WERI-Rb-1 (cell line): ENCODE data around the gene KCTD21.

Experiments
- DNase-seq: peaks from one replicate; pipeline ENCODE4 v3.0.0-alpha.2; 2020
- H3K27ac ChIP-seq: fragments of 250-450 bp; sonication (Bioruptor Pico); 2 replicates; pipeline ENCODE4 v1.5.1; 2020; ENCODE audit warnings: mild to moderate bottlenecking, moderate library complexity
- H3K27me3 ChIP-seq: fragments of 250-450 bp; sonication (Bioruptor Pico); 2 replicates; pipeline ENCODE4 v1.5.1; 2021; ENCODE audit warnings: mild to moderate bottlenecking, low read depth, moderate library complexity; ENCODE audit not compliant: insufficient read depth, severe bottlenecking
- H3K36me3 ChIP-seq: fragments of 250-450 bp; sonication (Bioruptor Pico); 2 replicates; pipeline ENCODE4 v1.5.1; 2020; ENCODE audit warnings: mild to moderate bottlenecking, moderate library complexity
- H3K4me3 ChIP-seq: 2 replicates; pipeline ENCODE4 v1.5.1; 2011; ENCODE audit warnings: low read depth, mild to moderate bottlenecking, control low read depth, low read length
- H3K9me3 ChIP-seq: fragments of 250-450 bp; sonication (Bioruptor Pico); 2 replicates; pipeline ENCODE4 v1.5.1; 2021; ENCODE audit warnings: mild to moderate bottlenecking, moderate library complexity; ENCODE audit not compliant: severe bottlenecking
- TF ChIP-seq, protein P1 (sequence below): IDR thresholded peaks from 2 replicates; pipeline ENCODE4 v1.5.1; 2011; ENCODE audit warnings: low read depth, mild to moderate bottlenecking, control low read depth, inconsistent platforms, low read length

The KCTD21 gene

DNA sequence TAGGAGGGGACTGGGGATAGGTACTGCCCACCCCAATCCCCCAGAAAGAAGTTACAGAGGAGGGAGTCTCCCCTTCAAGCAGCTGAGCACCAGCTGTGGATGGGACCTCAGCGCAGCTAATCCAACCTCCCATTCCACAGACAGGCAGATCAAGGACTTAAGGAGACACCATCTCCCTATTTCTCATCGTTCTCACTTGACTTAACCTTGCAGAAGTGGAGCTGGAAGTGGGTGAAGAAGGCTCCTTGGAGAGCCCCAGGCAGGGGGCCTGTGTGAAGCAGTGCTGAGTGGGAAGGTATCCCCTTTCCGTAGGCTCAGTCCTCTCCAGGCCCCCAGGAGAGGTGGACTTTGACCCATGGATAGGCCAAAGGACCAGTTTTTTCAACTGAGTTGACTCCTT, 27.6 kb upstream of the KCTD21 start:
- H3K36me3 ChIP-seq: peaks cover 16% of the 10 kb centered on the region
- TF ChIP-seq, protein P1, sequence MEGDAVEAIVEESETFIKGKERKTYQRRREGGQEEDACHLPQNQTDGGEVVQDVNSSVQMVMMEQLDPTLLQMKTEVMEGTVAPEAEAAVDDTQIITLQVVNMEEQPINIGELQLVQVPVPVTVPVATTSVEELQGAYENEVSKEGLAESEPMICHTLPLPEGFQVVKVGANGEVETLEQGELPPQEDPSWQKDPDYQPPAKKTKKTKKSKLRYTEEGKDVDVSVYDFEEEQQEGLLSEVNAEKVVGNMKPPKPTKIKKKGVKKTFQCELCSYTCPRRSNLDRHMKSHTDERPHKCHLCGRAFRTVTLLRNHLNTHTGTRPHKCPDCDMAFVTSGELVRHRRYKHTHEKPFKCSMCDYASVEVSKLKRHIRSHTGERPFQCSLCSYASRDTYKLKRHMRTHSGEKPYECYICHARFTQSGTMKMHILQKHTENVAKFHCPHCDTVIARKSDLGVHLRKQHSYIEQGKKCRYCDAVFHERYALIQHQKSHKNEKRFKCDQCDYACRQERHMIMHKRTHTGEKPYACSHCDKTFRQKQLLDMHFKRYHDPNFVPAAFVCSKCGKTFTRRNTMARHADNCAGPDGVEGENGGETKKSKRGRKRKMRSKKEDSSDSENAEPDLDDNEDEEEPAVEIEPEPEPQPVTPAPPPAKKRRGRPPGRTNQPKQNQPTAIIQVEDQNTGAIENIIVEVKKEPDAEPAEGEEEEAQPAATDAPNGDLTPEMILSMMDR: no peak
- no peaks in the 10 kb centered on the region for H3K27me3 ChIP-seq
- DNase-seq: no peak
- no peak overlapping the region for H3K27ac ChIP-seq
- no peaks in the 10 kb centered on the region for H3K9me3 ChIP-seq
- H3K4me3 ChIP-seq: no peak overlapping the region

DNA sequence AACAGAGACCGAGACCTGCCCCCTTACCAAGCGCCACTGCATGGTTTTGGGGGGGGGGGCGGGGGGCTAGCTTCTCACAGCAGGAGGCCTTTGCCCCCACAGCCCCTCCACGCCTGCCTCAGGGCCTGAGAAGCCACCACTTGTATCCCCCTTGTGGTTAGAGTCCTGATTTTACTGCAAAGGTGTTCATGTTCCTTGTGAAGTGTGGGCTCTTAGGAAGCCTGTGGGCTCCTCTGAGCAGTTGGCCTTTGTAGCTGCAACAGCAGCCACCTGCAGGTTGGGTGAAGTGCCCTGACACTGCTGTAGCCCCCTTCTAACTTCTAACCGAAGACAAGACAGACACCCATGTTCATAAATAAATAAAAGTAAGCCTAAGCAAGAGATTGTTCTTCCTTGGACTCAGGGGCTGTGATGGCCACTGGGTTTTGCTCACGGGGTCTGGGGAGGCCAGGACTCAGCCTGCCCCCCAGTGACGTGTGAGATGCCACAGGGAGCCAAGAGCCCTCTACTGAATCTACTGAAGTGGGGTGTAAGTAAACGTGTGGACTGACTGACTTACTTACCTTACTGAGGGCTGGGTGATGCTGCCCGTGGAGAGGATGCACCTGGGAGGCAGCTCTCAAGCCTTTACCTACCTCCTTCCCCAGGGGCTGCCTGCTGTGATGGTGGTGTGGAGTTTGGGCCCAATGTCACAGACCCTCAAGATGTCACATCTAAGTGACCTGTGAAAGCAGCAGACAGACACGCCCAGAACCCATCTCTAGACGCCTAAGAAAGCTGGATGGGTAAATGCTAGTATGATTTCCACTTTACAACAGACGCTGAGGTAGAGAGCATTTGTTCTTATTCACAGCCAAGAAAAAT, 26.1 kb upstream of the KCTD21 start:
- DNase-seq: no peak
- Histone ChIP-seq H3K36me3 (peaks cover 24% of the 10 kb centered on the region), H3K9me3 (no peaks in the 10 kb centered on the region), H3K27ac (no peak overlapping the region), H3K27me3 (no peaks in the 10 kb centered on the region), H3K4me3 (no peak overlapping the region)
- TF ChIP-seq, protein P1: no peak

DNA sequence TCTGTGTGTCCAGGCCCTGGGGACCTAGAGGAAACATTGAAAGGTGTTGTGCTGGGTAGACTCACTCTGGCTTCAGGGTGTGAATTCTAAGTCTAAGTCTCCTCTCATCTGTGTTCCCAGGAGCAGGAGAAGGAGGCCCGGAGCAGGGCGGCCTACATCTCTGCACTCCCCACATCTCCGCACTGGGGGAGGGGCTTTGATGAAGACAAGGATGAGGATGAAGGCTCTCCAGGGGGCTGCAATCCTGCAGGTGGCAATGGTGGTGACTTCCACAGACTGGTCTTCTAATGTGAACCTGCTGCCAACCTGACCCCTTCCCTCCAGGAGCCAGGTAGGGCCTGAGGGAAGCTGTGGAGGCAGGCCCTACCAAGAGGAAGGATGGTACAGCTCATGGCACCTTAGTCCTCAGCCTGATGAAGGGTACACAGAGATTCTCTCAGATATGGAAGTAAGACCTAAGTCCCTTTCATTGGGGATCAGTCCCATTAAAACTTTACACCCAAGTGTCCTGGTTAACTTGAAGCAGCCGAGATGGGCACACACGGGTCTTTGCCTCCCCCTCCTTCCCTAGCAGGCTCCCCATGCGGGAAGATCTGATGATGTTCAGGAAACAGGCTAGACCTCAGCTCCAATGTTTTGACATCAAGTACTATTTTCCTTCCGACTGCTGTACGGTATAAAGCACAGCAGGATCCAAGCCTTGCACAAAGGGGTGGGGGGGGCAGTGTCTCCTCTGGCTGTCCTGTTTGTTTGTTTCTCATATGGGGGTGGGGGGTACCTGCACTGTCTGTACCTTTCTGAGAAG, 25.3 kb upstream of the KCTD21 start:
- Histone ChIP-seq H3K4me3 (no peak overlapping the region), H3K9me3 (no peaks in the 10 kb centered on the region), H3K27me3 (no peaks in the 10 kb centered on the region), H3K36me3 (peaks cover 27% of the 10 kb centered on the region), H3K27ac (no peak overlapping the region)
- TF ChIP-seq, protein P1: no peak
- no peak for DNase-seq

DNA sequence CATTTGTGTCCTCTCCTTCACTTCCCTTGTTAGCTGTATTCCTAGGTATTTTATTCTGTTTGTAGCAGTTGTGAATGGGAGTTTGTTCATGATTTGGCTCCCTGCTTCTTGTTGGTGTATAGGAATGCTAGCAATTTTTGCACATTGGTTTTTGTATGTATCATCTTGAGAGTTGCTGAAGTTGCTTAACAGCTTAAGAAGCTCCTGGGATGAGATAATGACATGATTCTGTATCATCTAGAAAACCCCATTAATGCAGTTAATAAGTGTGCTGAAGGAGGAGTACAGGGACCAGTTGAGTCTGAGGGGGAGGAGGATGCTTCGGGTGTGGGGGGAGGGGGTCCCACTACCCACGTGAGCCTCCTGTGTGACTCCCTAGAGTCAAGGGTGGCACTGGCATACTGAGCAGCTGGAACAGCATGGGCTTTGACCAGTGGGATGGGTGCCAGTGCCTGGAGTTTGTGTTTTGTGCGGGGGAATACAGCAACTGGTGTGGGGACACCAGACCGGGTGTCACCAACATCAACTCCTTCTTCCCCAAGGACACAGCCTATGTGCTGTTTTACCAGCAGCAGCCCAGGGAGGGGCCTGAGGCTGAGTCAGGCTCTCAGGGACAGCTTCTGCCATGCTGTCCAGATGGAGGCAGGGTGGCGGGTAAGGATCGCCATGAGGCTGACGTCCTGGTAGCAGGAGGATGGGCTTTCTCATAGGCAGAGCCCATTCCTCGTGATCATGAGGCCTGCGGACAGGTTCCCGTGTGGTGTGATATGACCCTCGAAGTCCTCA, 24.4 kb upstream of the KCTD21 start:
- peaks cover 31% of the 10 kb centered on the region for H3K36me3 ChIP-seq
- DNase-seq: no peak
- no peaks in the 10 kb centered on the region for H3K27me3 ChIP-seq
- no peak overlapping the region for H3K4me3 ChIP-seq
- no peak overlapping the region for H3K27ac ChIP-seq
- H3K9me3 ChIP-seq: no peaks in the 10 kb centered on the region
- TF ChIP-seq, protein P1: no peak

DNA sequence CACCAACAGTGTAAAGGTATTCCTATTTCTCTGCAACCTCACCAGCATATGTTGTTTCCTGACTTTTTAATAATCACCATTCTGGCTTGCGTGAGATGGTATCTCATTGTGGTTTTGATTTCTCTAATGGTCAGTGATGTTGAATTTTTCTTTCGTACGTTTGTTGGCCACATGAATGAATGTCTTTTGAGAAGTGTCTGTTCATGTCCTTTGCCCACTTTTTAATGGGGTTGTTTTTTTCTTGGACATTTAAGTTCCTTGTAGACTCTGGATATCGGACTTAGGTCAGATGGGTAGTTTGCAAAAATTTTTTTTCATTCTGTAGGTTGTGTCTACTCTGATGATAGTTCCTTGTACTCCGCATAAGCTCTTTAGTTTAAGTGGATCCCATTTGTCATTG, 23.1 kb upstream of the KCTD21 start:
- H3K36me3 ChIP-seq: peaks cover 31% of the 10 kb centered on the region
- H3K9me3 ChIP-seq: no peaks in the 10 kb centered on the region
- TF ChIP-seq, protein P1: no peak
- H3K27ac ChIP-seq: no peak overlapping the region
- H3K27me3 ChIP-seq: no peaks in the 10 kb centered on the region
- no peak for DNase-seq
- H3K4me3 ChIP-seq: no peak overlapping the region
